Fibroblast of lung (primary cell): Measurements from ENCODE around the gene CMTM1. TPM values are rescaled to one million over a fixed set of nuclear protein-coding genes. Genes with fewer than 3 reads are reported as not detected.

Experiments used
- DNase-seq, 2 donors: peaks; one replicate each; pipeline versions ENCODE4 v3.0.0 to v3.0.0-alpha.2; 2010; ENCODE audit warnings: low read depth in 2 of 2
- H2AFZ ChIP-seq: 2 replicates; pipeline ENCODE4 v1.5.1; 2012; ENCODE audit warnings: low read length, control low read depth, inconsistent platforms
- H3K27ac ChIP-seq: 2 replicates; pipeline ENCODE4 v1.5.1; 2011; ENCODE audit warnings: low read length, control low read depth; ENCODE audit not compliant: insufficient read depth
- H3K27me3 ChIP-seq: 2 replicates; pipeline ENCODE4 v1.5.1; 2011; ENCODE audit warnings: mild to moderate bottlenecking, low read length; ENCODE audit not compliant: control insufficient read depth, insufficient read depth
- H3K36me3 ChIP-seq: 2 replicates; pipeline ENCODE4 v1.5.1; 2011; ENCODE audit warnings: low read length; ENCODE audit not compliant: control insufficient read depth, insufficient read depth
- H3K4me1 ChIP-seq: 2 replicates; pipeline ENCODE4 v1.5.1; 2011; ENCODE audit warnings: low read length; ENCODE audit not compliant: control insufficient read depth, insufficient read depth; ENCODE audit errors: extremely low read depth
- H3K4me2 ChIP-seq: 2 replicates; pipeline ENCODE4 v1.5.1; 2011; ENCODE audit warnings: low read length, control low read depth; ENCODE audit not compliant: insufficient read depth; ENCODE audit errors: extremely low read depth
- H3K4me3 ChIP-seq, 4 experiments: fragments of 200-600 bp in 1 of 4; sonication (generic) in 1 of 4; replicated peaks in 1 of 4; 2 replicates each; pipeline ENCODE4 v1.5.1; 2011 to 2016; ENCODE audit warnings: low read length in 4 of 4, low read depth in 3 of 4, mild to moderate bottlenecking in 3 of 4, control low read depth in 2 of 4, inconsistent platforms in 1 of 4, mixed read lengths in 1 of 4; ENCODE audit not compliant: insufficient read depth in 1 of 4; ENCODE audit errors: control extremely low read depth in 1 of 4
- H3K79me2 ChIP-seq: 2 replicates; pipeline ENCODE4 v1.5.1; 2012; ENCODE audit warnings: mild to moderate bottlenecking, low read length, inconsistent platforms; ENCODE audit not compliant: control insufficient read depth, insufficient read depth
- H3K9ac ChIP-seq: 2 replicates; pipeline ENCODE4 v1.5.1; 2011; ENCODE audit warnings: mild to moderate bottlenecking, low read length, control low read depth; ENCODE audit not compliant: insufficient read depth
- H3K9me3 ChIP-seq: 2 replicates; pipeline ENCODE4 v1.5.1; 2012; ENCODE audit warnings: low read depth, low read length; ENCODE audit not compliant: control insufficient read depth, insufficient read depth
- H4K20me1 ChIP-seq: 2 replicates; pipeline ENCODE4 v1.5.1; 2011; ENCODE audit warnings: low read length; ENCODE audit not compliant: control insufficient read depth, insufficient read depth; ENCODE audit errors: extremely low read depth
- EZH2 ChIP-seq: IDR thresholded peaks from 2 replicates; pipeline ENCODE4 v1.5.1; 2012; ENCODE audit warnings: low read length, control low read depth, mild to moderate bottlenecking; ENCODE audit errors: missing control alignments
- polyA plus RNA-seq, 2 donors: library from polyadenylated mRNA; depleted of rRNA in 1 of 2; stranded (reverse) in 1 of 2; unstranded in 1 of 2; fragments of >200 nt; gene quantifications; 2 replicates each; pipeline ENCODE4 v1.2.1, GENCODE V29; 2011 to 2012; ENCODE audit warnings: missing spikeins in 1 of 2
- total RNA-seq: library from RNA; depleted of rRNA; stranded (reverse); fragments of >200 nt; gene quantifications from 2 replicates; pipeline ENCODE4 v1.2.1, GENCODE V29; 2014
- TF ChIP-seq, protein P1 (sequence below), 2 donors: IDR thresholded peaks in 1 of 2; conservative IDR thresholded peaks in 1 of 2; 1 replicate in 1 of 2; 2 replicates in 1 of 2; pipeline ENCODE4 v1.5.1; 2011 to 2012; ENCODE audit warnings: low read length in 2 of 2, control low read depth in 1 of 2, inconsistent platforms in 1 of 2, low read depth in 1 of 2, mild to moderate bottlenecking in 1 of 2

CMTM1 gene
- total and polyA plus RNA-seq, 2 donors (not counting 1 experiment from before 2014, with no cell fraction given) = 0.99 to 1.5 TPM

DNA sequence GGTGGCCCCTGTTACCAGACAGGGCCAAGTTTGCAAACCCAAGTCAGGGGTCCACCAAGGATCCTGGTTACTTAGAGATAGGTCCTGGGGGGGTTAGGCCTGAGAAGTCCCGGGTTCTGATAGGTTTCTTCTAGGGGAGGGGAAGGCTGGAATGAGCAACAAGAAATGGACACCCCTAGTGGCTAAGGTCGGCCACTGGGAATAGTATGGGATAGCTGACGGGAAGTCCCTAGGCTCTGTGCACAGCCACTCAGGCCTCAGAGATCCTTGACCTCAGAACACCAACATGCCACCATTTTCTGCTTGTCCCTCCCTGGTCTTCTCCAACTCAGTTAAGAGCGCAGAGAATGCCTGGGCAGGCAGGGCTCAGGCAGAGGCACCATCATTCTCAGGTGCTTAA lies 29.7 kb upstream of the CMTM1 start:
- no peak overlapping the region for H3K4me2 ChIP-seq

DNA sequence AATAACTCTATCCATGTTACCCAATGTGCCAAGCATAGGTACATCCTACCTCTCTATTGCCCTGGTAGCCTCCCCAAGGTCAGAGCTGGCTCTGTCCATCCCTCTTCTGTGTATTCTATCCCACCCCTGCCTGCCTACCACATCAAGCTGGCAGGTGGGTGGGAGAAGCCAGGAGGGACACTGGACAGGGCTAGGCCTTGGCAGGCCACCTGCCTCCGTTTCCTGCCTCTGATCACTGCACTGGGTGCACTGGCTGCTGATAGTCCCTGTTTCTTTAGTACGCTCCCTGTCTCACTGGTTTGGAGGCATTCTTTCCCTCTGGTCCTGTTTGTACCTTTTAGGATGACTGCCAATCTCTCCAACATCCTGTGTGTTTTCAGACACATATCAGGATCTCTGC lies 29.0 kb upstream of the CMTM1 start:
- Histone ChIP-seq H2AFZ (no peak overlapping the region), H3K9me3 (no peaks in the 10 kb centered on the region), H3K4me2 (no peak overlapping the region), H3K9ac (no peak overlapping the region), H3K79me2 (no peaks in the 10 kb centered on the region), H3K36me3 (peaks cover 3% of the 10 kb centered on the region), H3K4me3 (no peak overlapping the region), H4K20me1 (no peaks in the 10 kb centered on the region), H3K27me3 (no peaks in the 10 kb centered on the region), H3K4me1 (no peaks in the 10 kb centered on the region), H3K27ac (no peak overlapping the region)
- TF ChIP-seq, protein P1, sequence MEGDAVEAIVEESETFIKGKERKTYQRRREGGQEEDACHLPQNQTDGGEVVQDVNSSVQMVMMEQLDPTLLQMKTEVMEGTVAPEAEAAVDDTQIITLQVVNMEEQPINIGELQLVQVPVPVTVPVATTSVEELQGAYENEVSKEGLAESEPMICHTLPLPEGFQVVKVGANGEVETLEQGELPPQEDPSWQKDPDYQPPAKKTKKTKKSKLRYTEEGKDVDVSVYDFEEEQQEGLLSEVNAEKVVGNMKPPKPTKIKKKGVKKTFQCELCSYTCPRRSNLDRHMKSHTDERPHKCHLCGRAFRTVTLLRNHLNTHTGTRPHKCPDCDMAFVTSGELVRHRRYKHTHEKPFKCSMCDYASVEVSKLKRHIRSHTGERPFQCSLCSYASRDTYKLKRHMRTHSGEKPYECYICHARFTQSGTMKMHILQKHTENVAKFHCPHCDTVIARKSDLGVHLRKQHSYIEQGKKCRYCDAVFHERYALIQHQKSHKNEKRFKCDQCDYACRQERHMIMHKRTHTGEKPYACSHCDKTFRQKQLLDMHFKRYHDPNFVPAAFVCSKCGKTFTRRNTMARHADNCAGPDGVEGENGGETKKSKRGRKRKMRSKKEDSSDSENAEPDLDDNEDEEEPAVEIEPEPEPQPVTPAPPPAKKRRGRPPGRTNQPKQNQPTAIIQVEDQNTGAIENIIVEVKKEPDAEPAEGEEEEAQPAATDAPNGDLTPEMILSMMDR (conservative IDR thresholded peaks at IDR 0.05 in 1 of 2, IDR thresholded peaks at IDR 0.05 in 1 of 2; ENCODE audit: low read depth in 1 of 2, low read length in 2 of 2) = no peak
- no peak for TF ChIP-seq EZH2
- DNase-seq = no peak

More for the DNA sequence above, 29.7 kb upstream of the CMTM1 start:
- Histone ChIP-seq H3K9ac (no peak overlapping the region), H3K4me1 (no peaks in the 10 kb centered on the region), H3K9me3 (no peaks in the 10 kb centered on the region), H3K79me2 (no peaks in the 10 kb centered on the region), H2AFZ (no peak overlapping the region), H3K27ac (no peak overlapping the region), H3K27me3 (no peaks in the 10 kb centered on the region), H3K36me3 (peaks cover 3% of the 10 kb centered on the region), H3K4me3 (no peak overlapping the region), H4K20me1 (no peaks in the 10 kb centered on the region)
- DNase-seq = no peak
- TF ChIP-seq, protein P1 (conservative IDR thresholded peaks at IDR 0.05 in 1 of 2, IDR thresholded peaks at IDR 0.05 in 1 of 2; ENCODE audit: low read depth in 1 of 2, low read length in 2 of 2) = no peak
- no peak for TF ChIP-seq EZH2

DNA sequence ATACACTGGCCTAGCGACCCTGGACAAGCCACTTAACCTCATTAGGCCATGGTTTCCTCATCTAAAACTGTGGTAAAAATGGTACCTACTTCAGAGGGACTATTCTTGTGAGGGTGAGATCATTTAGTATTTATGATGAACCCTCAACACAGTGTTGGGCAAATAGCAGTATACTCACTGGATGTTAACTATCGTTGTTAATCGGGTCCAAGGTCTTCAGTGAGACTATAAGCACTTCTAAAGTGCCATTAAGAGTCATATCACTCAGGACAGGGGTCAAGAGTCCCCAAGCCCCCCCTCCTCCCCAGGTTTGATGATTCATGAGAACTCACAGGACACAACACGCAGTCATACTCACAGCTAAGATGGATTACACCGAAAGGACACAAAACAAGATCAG lies 27.3 kb upstream of the CMTM1 start:
- H3K36me3 ChIP-seq = peaks cover 3% of the 10 kb centered on the region
- H3K4me1 ChIP-seq = no peaks in the 10 kb centered on the region

More for the DNA sequence above, 27.3 kb upstream of the CMTM1 start:
- H3K27me3 ChIP-seq = no peaks in the 10 kb centered on the region
- H2AFZ ChIP-seq = no peak overlapping the region
- no peaks in the 10 kb centered on the region for H3K79me2 ChIP-seq
- no peak overlapping the region for H3K9ac ChIP-seq
- H3K9me3 ChIP-seq = no peaks in the 10 kb centered on the region
- no peak for DNase-seq
- H3K4me3 ChIP-seq = no peak overlapping the region
- TF ChIP-seq EZH2 = no peak
- TF ChIP-seq, protein P1 (conservative IDR thresholded peaks at IDR 0.05 in 1 of 2, IDR thresholded peaks at IDR 0.05 in 1 of 2; ENCODE audit: low read depth in 1 of 2, low read length in 2 of 2) = no peak
- H3K4me2 ChIP-seq = no peak overlapping the region
- H4K20me1 ChIP-seq = no peaks in the 10 kb centered on the region
- H3K27ac ChIP-seq = no peak overlapping the region
